Activated CD4-positive, alpha-beta T cell treated with anti-CD3 and anti-CD28 coated beads, Interleukin-2, amount 10 ng/mL, durations not matched to agents 24 days and 14 days (primary cell): ENCODE results near the gene HEPACAM. TPM values are rescaled to one million over a fixed set of nuclear protein-coding genes. Genes with fewer than 3 reads are reported as not detected.

Source experiments
- DNase-seq: peaks from one replicate; pipeline ENCODE4 v3.0.0; 2022
- H3K27ac Mint-ChIP-seq: one replicate; pipeline ENCODE4 v1.8.0; 2022; ENCODE audit warnings: mild to moderate bottlenecking, mixed read lengths
- H3K27me3 Mint-ChIP-seq: one replicate; pipeline ENCODE4 v1.8.0; 2022; ENCODE audit warnings: mixed read lengths
- H3K36me3 Mint-ChIP-seq: one replicate; pipeline ENCODE4 v1.8.0; 2022; ENCODE audit warnings: low read depth, mild to moderate bottlenecking, mixed read lengths
- H3K4me1 Mint-ChIP-seq: one replicate; pipeline ENCODE4 v1.8.0; 2021; ENCODE audit warnings: mixed read lengths
- H3K4me3 Mint-ChIP-seq: one replicate; pipeline ENCODE4 v1.8.0; 2022; ENCODE audit warnings: mild to moderate bottlenecking, moderate library complexity, mixed read lengths
- H3K9me3 Mint-ChIP-seq: one replicate; pipeline ENCODE4 v1.8.0; 2021; ENCODE audit warnings: mixed read lengths
- intact Hi-C: fragments of 100-400 bp; cut with micrococcal nuclease; formaldehyde crosslinking; loops from one replicate; pipeline ENCODE4 v1.15.1; 2023
- total RNA-seq: library from RNA; stranded (reverse); gene quantifications from 2 replicates; pipeline ENCODE4 v1.2.3, GENCODE V29; 2022

HEPACAM gene
- total RNA-seq, 1 donor from 2014 or later: not detected

DNA sequence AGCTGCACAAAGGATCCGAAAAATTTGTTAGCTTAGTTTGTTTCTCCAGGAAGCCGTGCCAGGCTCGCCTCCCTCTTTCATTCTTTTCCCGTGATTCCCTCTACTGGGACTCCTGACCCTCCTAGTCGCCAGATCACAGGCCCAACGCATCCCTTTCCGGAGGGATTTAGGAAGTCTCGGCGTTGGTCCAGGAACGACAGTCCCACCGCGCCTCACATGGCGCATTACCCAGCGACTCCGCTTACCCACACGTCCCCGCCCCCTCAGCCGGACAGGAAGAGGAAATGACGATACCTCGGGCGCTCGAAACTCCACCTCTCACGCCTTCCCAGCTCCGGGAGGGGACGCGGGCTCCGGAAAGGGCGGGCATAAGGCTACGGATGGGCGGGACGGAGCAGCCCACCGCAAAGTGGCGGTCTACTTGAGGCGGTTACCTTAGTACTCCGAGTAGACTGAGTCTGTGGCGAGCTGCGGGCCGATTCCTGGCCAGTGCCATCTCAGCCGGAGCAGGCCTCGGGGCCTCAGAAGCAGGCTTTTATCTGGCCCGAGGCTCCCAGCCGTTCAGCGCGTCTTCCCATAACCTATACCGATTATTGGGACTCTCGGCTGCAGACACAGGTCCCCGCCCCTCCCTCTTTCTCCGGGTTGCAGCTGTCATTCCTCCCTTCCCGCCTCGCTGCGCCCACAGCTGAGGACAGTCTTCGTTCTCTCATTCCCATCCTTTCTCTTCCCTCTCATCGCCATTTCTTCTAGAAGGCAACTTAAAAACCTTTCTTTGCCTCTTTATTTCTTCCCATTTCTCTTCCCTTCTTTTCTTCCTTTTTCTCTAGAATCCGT is 18.1 kb upstream of the HEPACAM start, which contains the start of gene CCDC15:
Gene CCDC15 (plus strand): TSS at position 450 of the 837 bp plus-strand sequence. CDS start 531 bp downstream, outside the sequence.
- intact Hi-C loops: loop anchor here (1.0 to 10.0 kb wide), 7 partner anchors 33 to 931 kb away; partner anchors contain the start of genes HYLS1, SIAE, SPA17 and TBRG1
- H3K27me3 Mint-ChIP-seq: no peaks in the 10 kb centered on the region

DNA sequence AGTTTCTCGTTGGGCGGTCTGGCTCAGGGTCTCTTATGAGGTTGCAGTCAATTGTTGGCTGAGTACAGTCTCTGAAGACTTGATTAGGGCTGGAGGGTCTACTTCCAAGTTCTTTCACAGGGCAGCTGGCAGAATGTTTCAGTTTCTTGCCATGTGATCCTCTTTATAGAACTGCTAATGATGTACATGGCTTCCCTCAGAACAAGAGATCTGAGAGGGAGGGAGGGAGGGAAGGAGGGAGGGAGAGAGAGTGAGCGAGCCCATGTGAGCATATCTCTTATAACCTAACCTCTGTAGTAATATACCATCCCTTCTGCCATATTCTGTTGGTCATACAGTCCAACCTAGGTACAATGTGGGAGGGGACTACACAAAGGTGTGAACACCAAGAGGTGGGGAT is 15.5 kb upstream of the HEPACAM start:
- no peak for DNase-seq
- Mint-ChIP-seq H3K9me3 (peaks cover 11% of the 10 kb centered on the region), H3K27ac (no peak overlapping the region), H3K4me1 (peaks cover 4% of the 10 kb centered on the region), H3K36me3 (peaks cover 6% of the 10 kb centered on the region), H3K27me3 (no peaks in the 10 kb centered on the region), H3K4me3 (no peak overlapping the region)
- intact Hi-C loops: loop anchor here (5.0 to 10.0 kb wide), 2 partner anchors 204 to 933 kb away; partner anchors contain the start of gene HYLS1

More for the DNA sequence above, 18.1 kb upstream of the HEPACAM start, which contains the start of gene CCDC15:
- H3K4me1 Mint-ChIP-seq: peaks cover 6% of the 10 kb centered on the region
- no peak within 1 kb of the TSS for H3K27ac Mint-ChIP-seq
- H3K9me3 Mint-ChIP-seq: no peaks in the 10 kb centered on the region
- H3K4me3 Mint-ChIP-seq: no peak within 1 kb of the TSS
- peak; percentile 99 for DNase-seq
- H3K36me3 Mint-ChIP-seq: no peaks in the 10 kb centered on the region

DNA sequence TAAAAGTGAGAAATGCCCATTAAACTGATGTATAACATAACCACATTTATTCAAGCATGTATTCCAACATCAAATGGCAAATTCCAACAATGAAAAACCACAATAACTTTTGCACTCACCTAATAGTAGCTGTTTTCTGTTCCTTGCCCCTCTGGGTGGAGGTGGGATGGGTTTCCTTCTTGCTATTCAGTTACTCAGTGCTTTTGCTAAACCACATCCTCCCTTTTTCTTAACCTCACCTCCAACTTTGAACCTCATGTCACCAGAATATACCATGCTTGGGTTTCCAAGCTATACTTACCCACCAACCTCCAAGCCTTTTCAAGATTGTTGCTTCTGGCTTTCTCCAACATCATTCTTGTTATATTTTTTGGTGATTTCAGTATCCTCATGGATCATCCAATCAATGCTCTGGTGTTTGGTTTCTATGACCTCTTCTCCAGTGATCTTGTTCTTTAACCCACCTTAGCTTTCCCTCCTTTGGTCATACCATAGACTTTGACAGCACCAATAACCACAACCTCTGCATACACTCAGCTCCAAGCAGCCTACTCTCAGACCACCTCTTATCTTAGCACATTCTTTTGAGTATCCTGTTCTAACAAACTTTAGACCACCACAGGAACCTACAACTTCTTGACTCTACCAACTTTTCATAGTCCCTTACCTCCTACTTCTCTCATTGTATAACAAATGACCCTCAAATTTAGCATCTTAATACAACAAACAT is 14.9 kb upstream of the HEPACAM start:
- H3K36me3 Mint-ChIP-seq: peaks cover 6% of the 10 kb centered on the region
- intact Hi-C loops: loop anchor here (5.0 to 10.0 kb wide), 2 partner anchors 203 to 934 kb away; partner anchors contain the start of gene HYLS1
- H3K27ac Mint-ChIP-seq: no peak overlapping the region
- peaks cover 11% of the 10 kb centered on the region for H3K9me3 Mint-ChIP-seq
- peak; percentile 80 for DNase-seq
- no peak overlapping the region for H3K4me3 Mint-ChIP-seq
- no peaks in the 10 kb centered on the region for H3K27me3 Mint-ChIP-seq
- peaks cover 3% of the 10 kb centered on the region for H3K4me1 Mint-ChIP-seq

DNA sequence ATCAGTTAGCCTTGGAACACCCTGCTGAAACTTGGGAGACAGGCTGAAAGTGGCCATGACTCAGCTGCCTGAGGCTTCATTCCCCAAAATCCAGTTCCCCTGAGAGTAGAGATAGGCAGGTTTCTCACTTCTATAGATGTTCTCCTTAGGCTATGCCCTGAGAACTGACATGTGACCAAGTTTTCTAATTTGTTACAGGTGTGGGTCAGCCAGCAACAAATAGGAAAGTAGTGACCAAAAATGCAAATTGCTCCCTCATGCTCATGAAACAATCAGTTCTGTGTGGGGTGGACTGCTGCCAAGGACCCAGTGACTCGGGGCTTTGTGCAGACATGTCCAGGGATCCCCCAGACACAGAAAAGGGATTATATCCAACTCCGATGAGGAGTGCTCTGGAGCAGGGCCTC is 10.9 kb upstream of the HEPACAM start:
- Mint-ChIP-seq H3K4me1 (peaks cover 2% of the 10 kb centered on the region), H3K4me3 (no peak overlapping the region), H3K36me3 (peaks cover 6% of the 10 kb centered on the region), H3K27me3 (no peaks in the 10 kb centered on the region), H3K27ac (no peak overlapping the region), H3K9me3 (peaks cover 11% of the 10 kb centered on the region)
- intact Hi-C loops: no loop called here
- no peak for DNase-seq

DNA sequence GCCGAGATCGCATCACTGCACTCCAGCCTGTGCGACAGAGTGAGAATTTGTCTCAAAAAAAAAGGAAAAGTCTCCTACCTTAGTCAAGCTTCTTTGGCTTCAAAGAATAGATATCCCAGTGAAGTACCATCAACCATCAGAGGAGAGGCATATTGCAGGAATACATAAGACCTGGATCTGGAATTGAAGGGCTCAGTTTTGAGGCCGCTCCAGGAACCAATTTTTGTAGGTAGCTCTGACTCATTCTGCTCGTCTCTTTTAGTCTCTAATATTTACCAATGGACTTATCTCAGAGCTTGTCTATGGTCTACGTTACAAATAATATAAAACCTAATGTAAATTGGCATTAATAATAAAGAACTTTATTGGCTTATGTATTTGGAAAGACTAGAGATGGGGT is 10.0 kb upstream of the HEPACAM start:
- Mint-ChIP-seq H3K27ac (no peak overlapping the region), H3K4me3 (no peak overlapping the region), H3K4me1 (peaks cover 2% of the 10 kb centered on the region), H3K27me3 (no peaks in the 10 kb centered on the region), H3K36me3 (peaks cover 6% of the 10 kb centered on the region), H3K9me3 (peaks cover 11% of the 10 kb centered on the region)
- no peak for DNase-seq
- intact Hi-C loops: no loop called here

DNA sequence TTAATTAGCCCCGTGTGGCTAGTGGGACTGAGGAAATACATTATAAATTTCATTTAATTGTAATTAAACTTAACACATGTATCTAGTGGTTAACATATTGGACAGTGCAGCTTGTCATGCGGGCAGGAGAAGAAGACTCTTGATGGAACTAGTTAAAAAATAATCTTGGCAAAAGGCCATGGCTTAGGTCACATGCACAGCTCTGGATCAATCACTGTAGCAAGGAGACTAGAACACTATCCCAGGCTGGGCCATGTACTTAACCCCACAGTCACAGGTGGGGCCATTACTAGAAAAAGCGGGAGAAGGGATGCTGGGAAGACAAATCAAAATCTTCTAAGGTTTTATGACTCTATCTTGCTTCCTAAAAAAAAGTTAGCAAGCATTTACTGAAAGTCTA is 8.7 kb upstream of the HEPACAM start:
- peaks cover 6% of the 10 kb centered on the region for H3K36me3 Mint-ChIP-seq
- H3K4me1 Mint-ChIP-seq: peaks cover 2% of the 10 kb centered on the region
- no peak overlapping the region for H3K4me3 Mint-ChIP-seq
- intact Hi-C loops: no loop called here
- H3K27me3 Mint-ChIP-seq: no peaks in the 10 kb centered on the region
- DNase-seq: no peak
- peaks cover 11% of the 10 kb centered on the region for H3K9me3 Mint-ChIP-seq
- H3K27ac Mint-ChIP-seq: no peak overlapping the region

DNA sequence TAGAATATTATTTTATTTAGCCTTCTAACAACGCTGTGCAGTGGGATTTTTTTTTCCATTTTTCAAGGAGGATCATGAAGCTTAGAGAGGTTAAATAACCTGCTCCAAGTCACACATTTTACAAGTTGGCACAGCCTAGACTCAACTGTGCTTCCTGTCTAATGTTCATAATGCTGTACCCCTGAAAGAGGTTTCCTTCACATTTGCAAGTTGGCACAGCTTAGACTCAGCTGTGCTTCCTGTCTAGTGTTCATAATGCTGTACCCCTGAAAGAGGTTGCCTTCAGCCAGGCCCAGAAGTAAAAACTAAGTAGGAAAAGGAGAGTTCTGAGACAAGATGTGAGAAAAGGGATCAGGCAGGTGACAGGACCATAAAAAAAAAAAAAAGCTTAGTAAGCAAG is 7.9 kb upstream of the HEPACAM start:
- intact Hi-C loops: no loop called here

DNA sequence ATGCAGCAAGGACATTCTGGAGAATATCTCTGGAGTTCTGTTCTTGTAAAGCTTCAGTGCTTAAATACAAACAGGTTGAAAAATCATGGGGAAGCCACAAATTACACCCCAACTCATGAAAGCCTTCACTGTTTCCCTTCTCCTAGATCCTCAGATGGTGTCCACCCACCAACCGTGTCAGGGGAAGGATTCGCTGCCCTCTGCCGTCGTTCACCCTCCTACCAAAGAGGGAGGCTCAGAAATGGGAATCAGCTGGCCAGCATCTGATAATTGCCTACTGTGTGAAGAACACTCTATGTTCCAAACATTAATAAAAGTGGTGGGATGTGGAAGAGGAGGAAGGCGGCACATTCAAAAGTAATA is 7.4 kb upstream of the HEPACAM start:
- no peak for DNase-seq
- Mint-ChIP-seq H3K27me3 (peaks cover 4% of the 10 kb centered on the region), H3K9me3 (peaks cover 5% of the 10 kb centered on the region), H3K36me3 (peaks cover 2% of the 10 kb centered on the region), H3K4me3 (no peak overlapping the region), H3K27ac (no peak overlapping the region), H3K4me1 (peaks cover 2% of the 10 kb centered on the region)
- intact Hi-C loops: no loop called here

More for the DNA sequence above, 7.9 kb upstream of the HEPACAM start:
- Mint-ChIP-seq H3K27ac (no peak overlapping the region), H3K27me3 (peaks cover 4% of the 10 kb centered on the region), H3K9me3 (peaks cover 10% of the 10 kb centered on the region), H3K4me3 (no peak overlapping the region), H3K4me1 (peaks cover 2% of the 10 kb centered on the region), H3K36me3 (peaks cover 6% of the 10 kb centered on the region)
- no peak for DNase-seq

DNA sequence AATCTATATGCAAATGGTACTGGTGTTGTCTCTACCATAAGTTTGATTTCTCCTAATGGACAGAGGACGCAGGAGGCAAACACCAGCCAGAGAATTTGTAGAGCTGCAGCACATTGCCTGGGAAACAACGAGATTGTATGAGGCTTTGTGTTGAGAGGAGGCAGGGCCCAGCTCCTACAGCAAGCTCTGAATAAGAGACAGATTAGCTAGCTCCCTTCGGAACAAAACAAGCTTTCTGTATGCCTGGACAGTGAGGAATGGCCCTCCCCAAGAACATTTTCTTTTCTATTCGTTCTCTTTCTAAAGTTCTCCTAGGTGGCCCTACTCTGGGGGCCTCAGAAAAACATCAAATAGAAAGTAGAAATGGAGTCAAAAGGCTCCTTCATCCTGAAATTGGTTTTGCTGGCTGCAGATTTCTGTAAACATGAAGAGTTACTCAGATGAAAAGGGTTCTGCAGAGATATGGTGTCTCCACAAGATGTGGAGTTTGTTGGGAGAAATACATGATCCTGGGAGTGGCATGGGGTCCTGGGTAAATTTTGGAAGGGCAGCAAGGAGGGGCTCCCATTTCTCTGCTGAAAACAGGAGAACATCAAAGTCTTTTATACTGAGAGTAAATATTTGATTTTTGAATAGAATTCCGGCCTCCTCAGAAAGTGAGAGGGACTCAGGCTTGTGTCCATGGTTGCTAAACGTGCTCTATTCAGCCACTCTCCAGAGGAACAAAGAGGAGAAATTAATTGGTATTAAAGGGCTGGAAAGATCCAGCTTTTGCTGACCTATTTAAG is 6.8 kb upstream of the HEPACAM start:
- intact Hi-C loops: no loop called here
- DNase-seq: no peak
- no peak overlapping the region for H3K4me3 Mint-ChIP-seq
- no peaks in the 10 kb centered on the region for H3K9me3 Mint-ChIP-seq
- no peak overlapping the region for H3K27ac Mint-ChIP-seq
- no peaks in the 10 kb centered on the region for H3K36me3 Mint-ChIP-seq
- peaks cover 2% of the 10 kb centered on the region for H3K4me1 Mint-ChIP-seq
- H3K27me3 Mint-ChIP-seq: peaks cover 5% of the 10 kb centered on the region

DNA sequence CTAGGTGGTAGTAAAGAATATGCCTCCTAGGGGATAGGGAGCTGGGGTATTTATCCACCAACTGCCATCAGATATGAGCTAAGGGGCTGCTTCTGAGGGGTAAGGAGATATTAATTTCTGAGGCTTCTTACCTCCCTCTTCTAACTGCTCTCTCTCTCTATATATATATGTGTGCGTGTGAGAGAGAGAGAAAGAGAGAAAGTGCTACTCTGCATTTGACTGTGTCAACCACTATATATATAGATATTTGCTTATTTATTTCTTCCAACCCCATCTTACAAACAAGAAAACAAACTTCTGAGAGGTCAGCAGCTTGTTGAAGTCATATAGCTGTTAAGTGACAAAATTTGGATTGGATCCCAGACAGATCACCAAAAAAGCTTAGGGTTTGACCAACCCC is 5.9 kb upstream of the HEPACAM start:
- Mint-ChIP-seq H3K9me3 (no peaks in the 10 kb centered on the region), H3K27ac (no peak overlapping the region), H3K4me1 (peaks cover 2% of the 10 kb centered on the region), H3K36me3 (no peaks in the 10 kb centered on the region), H3K4me3 (no peak overlapping the region), H3K27me3 (peaks cover 9% of the 10 kb centered on the region)
- no peak for DNase-seq
- intact Hi-C loops: no loop called here

DNA sequence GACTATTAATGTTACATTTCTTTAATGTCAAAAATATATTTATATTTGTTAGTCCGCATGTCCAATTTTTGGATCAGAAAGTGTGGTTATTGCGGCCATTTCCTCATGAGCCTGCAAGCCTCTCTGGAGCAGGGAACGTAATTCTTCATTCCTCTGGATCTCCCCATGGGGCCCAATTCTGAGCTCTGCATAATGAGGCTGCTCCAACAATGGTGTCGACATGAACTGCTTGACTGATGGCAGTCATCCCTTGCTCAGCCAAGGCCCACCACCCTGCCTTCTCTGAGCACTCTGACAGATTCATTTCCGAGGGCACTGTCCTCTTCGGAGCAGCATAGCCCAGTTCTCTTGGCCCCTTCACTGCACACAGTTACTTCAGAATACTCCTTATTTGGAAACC is 3.1 kb upstream of the HEPACAM start:
- Mint-ChIP-seq H3K9me3 (no peaks in the 10 kb centered on the region), H3K27me3 (peaks cover 13% of the 10 kb centered on the region), H3K4me3 (no peak overlapping the region), H3K27ac (no peak overlapping the region), H3K36me3 (no peaks in the 10 kb centered on the region), H3K4me1 (peaks cover 2% of the 10 kb centered on the region)
- no peak for DNase-seq
- intact Hi-C loops: no loop called here

DNA sequence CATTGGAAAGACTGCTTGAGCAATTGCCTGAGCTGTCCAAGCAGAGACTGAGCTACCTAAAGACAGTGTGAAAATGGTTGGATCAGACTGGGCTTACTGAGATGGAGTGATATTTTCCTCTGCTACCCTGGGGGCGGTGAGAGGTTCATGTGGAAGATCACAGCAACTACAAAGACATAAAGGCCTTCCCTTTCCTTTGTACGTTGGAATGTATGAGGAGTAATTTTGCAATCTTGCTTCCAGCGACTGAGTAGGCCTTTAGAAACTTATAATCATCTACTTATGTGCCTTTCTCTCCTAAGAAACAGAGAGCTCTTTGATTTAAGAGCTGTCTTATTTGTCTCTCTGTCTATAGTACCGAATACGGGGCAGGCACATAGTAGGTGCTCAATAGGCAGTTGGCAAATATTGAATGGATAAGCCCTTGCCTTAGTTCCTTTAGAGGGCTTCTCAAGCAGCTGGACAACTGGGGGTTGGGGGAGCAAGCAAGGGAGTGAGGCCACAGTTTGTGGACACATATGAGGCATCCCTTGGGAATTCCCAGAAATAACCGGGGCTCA is 2.4 kb upstream of the HEPACAM start:
- intact Hi-C loops: no loop called here
- H3K27me3 Mint-ChIP-seq: peaks cover 13% of the 10 kb centered on the region

DNA sequence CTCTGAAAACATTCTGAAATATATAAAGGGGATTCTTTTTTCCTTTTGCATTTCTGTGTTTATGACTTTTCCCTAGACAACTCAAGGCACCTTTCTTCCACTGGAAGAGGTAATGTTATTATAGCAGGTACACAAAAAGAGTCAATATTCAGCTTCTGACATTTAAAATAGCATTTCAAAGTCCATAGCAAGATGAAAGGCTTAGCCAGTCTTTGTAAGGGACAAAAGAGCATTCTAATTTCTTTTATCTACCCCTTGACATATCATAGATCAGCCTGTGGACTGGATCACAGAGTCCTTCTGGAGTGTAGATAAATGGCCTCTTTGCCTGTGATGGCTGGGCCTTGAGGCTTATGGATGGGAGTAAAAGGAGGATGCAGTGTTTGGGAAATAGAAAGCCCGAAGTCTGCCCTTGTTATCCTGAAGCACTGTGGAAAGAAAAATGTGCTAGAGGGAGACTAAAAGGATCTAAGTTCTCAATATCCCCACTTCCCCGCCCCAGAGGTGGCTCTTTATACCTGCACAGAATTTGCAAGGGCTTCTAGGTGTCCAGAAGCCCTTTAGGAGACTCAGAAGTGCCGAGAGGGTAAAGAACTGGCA is 1.6 kb upstream of the HEPACAM start:
- H3K9me3 Mint-ChIP-seq: no peaks in the 10 kb centered on the region
- intact Hi-C loops: no loop called here
- H3K36me3 Mint-ChIP-seq: no peaks in the 10 kb centered on the region
- H3K27me3 Mint-ChIP-seq: peaks cover 13% of the 10 kb centered on the region
- no peak for DNase-seq
- no peak overlapping the region for H3K4me3 Mint-ChIP-seq
- no peak overlapping the region for H3K27ac Mint-ChIP-seq
- H3K4me1 Mint-ChIP-seq: no peaks in the 10 kb centered on the region

More for the DNA sequence above, 2.4 kb upstream of the HEPACAM start:
- DNase-seq: no peak
- no peak overlapping the region for H3K27ac Mint-ChIP-seq
- no peaks in the 10 kb centered on the region for H3K36me3 Mint-ChIP-seq
- H3K9me3 Mint-ChIP-seq: no peaks in the 10 kb centered on the region
- H3K4me1 Mint-ChIP-seq: no peaks in the 10 kb centered on the region
- H3K4me3 Mint-ChIP-seq: no peak overlapping the region
